Neural progenitor cell (in vitro differentiated cells): ENCODE results near the gene RAD51AP1. TPM values are rescaled to one million over a fixed set of nuclear protein-coding genes. Genes with fewer than 3 reads are reported as not detected.

Experiments
- DNase-seq: peaks from one replicate; pipeline ENCODE4 v3.0.0-alpha.2; 2016; ENCODE audit warnings: low spot score
- H2AFZ ChIP-seq: fragments of 200-600 bp; sonication (generic); replicated peaks from 2 replicates; pipeline ENCODE4 v1.6.1; 2016; ENCODE audit warnings: antibody characterized with exemption
- H3F3A ChIP-seq: fragments of 200-600 bp; sonication (generic); 2 replicates; pipeline ENCODE4 v1.6.1; 2016; ENCODE audit warnings: antibody characterized with exemption, low read depth
- H3K27ac ChIP-seq: fragments of 200-600 bp; sonication (generic); 2 replicates; pipeline ENCODE4 v1.5.1; 2016; ENCODE audit warnings: mild to moderate bottlenecking
- H3K27me3 ChIP-seq: fragments of 200-600 bp; sonication (generic); 2 replicates; pipeline ENCODE4 v1.6.1; 2016; ENCODE audit warnings: mild to moderate bottlenecking, moderate library complexity
- H3K36me3 ChIP-seq: fragments of 200-600 bp; sonication (generic); 2 replicates; pipeline ENCODE4 v1.5.1; 2016
- H3K4me1 ChIP-seq: fragments of 200-600 bp; sonication (generic); 2 replicates; pipeline ENCODE4 v1.6.1; 2016; ENCODE audit warnings: mixed run types
- H3K4me2 ChIP-seq: fragments of 200-600 bp; sonication (generic); 2 replicates; pipeline ENCODE4 v1.6.1; 2016
- H3K4me3 ChIP-seq: fragments of 200-600 bp; sonication (generic); 2 replicates; pipeline ENCODE4 v1.5.1; 2016
- H3K79me2 ChIP-seq: fragments of 200-600 bp; sonication (generic); 2 replicates; pipeline ENCODE4 v1.6.1; 2016; ENCODE audit warnings: low read depth
- H3K9ac ChIP-seq: fragments of 200-600 bp; sonication (generic); 2 replicates; pipeline ENCODE4 v1.6.1; 2016
- H3K9me3 ChIP-seq: fragments of 200-600 bp; sonication (generic); 2 replicates; pipeline ENCODE4 v1.5.1; 2016; ENCODE audit warnings: low read depth
- H4K20me1 ChIP-seq: fragments of 200-600 bp; sonication (generic); 2 replicates; pipeline ENCODE4 v1.6.1; 2016; ENCODE audit warnings: low read depth
- H3K27ac Mint-ChIP-seq: 3 replicates; pipeline ENCODE4 v1.8.0; 2021; ENCODE audit warnings: mixed read lengths
- H3K27me3 Mint-ChIP-seq: 2 replicates; pipeline ENCODE4 v1.8.0; 2022; ENCODE audit warnings: low read depth, mild to moderate bottlenecking, inconsistent platforms, moderate library complexity, mixed read lengths; ENCODE audit not compliant: insufficient read depth
- H3K36me3 Mint-ChIP-seq: 3 replicates; pipeline ENCODE4 v1.8.0; 2021; ENCODE audit warnings: mixed read lengths
- H3K4me1 Mint-ChIP-seq: 3 replicates; pipeline ENCODE4 v1.8.0; 2021; ENCODE audit warnings: mixed read lengths
- H3K4me3 Mint-ChIP-seq: 3 replicates; pipeline ENCODE4 v1.8.0; 2021; ENCODE audit warnings: mild to moderate bottlenecking, moderate library complexity, mixed read lengths
- H3K9me3 Mint-ChIP-seq: 3 replicates; pipeline ENCODE4 v1.8.0; 2020; ENCODE audit warnings: mixed read lengths
- CTCF ChIP-seq: fragments of 200-600 bp; sonication (generic); IDR thresholded peaks from 2 replicates; pipeline ENCODE4 v1.5.1; 2017; ENCODE audit warnings: antibody characterized with exemption, mild to moderate bottlenecking
- EZH2 ChIP-seq: fragments of 200-600 bp; sonication (generic); IDR thresholded peaks from 2 replicates; pipeline ENCODE4 v1.6.1; 2017; ENCODE audit warnings: antibody characterized with exemption, mild to moderate bottlenecking, moderate library complexity
- EZH2phosphoT487 ChIP-seq: fragments of 200-600 bp; sonication (generic); IDR thresholded peaks from 2 replicates; pipeline ENCODE4 v1.6.1; 2017; ENCODE audit warnings: antibody characterized with exemption
- total RNA-seq: library from RNA; depleted of rRNA; stranded (reverse); fragments of >200 nt; gene quantifications from 2 replicates; pipeline ENCODE4 v1.2.3, GENCODE V29; 2015; ENCODE audit warnings: low replicate concordance

RAD51AP1 gene
- total RNA-seq, 1 donor from 2014 or later: 189 TPM

- DNase-seq: no peak
- H3F3A ChIP-seq: no peaks in the 10 kb centered on the region
- no peaks in the 10 kb centered on the region for H3K9me3 ChIP-seq
- Mint-ChIP-seq H3K9me3 (no peaks in the 10 kb centered on the region), H3K4me1 (peaks cover 14% of the 10 kb centered on the region), H3K27me3 (peaks cover 2% of the 10 kb centered on the region), H3K4me3 (no peak overlapping the region), H3K36me3 (no peaks in the 10 kb centered on the region), H3K27ac (no peak overlapping the region)
- H3K27me3 ChIP-seq: peaks cover 17% of the 10 kb centered on the region
- no peak overlapping the region for H2AFZ ChIP-seq
- H3K79me2 ChIP-seq: no peaks in the 10 kb centered on the region
- H3K4me3 ChIP-seq: no peak overlapping the region
- H3K27ac ChIP-seq: no peak overlapping the region
- no peak for TF ChIP-seq EZH2phosphoT487
- TF ChIP-seq CTCF: no peak
- no peak for TF ChIP-seq EZH2
- H4K20me1 ChIP-seq: no peaks in the 10 kb centered on the region
- no peaks in the 10 kb centered on the region for H3K36me3 ChIP-seq
- H3K4me1 ChIP-seq: peaks cover 11% of the 10 kb centered on the region
- H3K4me2 ChIP-seq: no peak overlapping the region
- H3K9ac ChIP-seq: no peak overlapping the region
These were observed 28.6 kb downstream of the RAD51AP1 start for GRCh38 chr12:4567073-4567881.

GRCh38 chr12:4569261-4569660 is 30.6 kb downstream of the RAD51AP1 start:
- TF ChIP-seq EZH2: no peak
- no peak for TF ChIP-seq EZH2phosphoT487
- TF ChIP-seq CTCF: no peak
- H3K9me3 Mint-ChIP-seq: no peaks in the 10 kb centered on the region
- Histone ChIP-seq H4K20me1 (no peaks in the 10 kb centered on the region), H3K9ac (no peak overlapping the region), H3K79me2 (no peaks in the 10 kb centered on the region), H3K9me3 (no peaks in the 10 kb centered on the region), H3K36me3 (no peaks in the 10 kb centered on the region), H3K4me1 (peaks cover 8% of the 10 kb centered on the region), H3K4me2 (no peak overlapping the region), H3F3A (no peaks in the 10 kb centered on the region), H2AFZ (no peak overlapping the region), H3K27me3 (no peaks in the 10 kb centered on the region), H3K4me3 (no peak overlapping the region), H3K27ac (no peak overlapping the region)
- no peak overlapping the region for H3K27ac Mint-ChIP-seq
- H3K36me3 Mint-ChIP-seq: no peaks in the 10 kb centered on the region
- H3K27me3 Mint-ChIP-seq: peaks cover 2% of the 10 kb centered on the region
- no peaks in the 10 kb centered on the region for H3K4me1 Mint-ChIP-seq
- DNase-seq: no peak
- no peak overlapping the region for H3K4me3 Mint-ChIP-seq

GRCh38 chr12:4572680-4573079 is 34.0 kb downstream of the RAD51AP1 start:
- H3K36me3 ChIP-seq: no peaks in the 10 kb centered on the region
- no peaks in the 10 kb centered on the region for H3K79me2 ChIP-seq
- Mint-ChIP-seq H3K4me3 (no peak overlapping the region), H3K27ac (no peak overlapping the region), H3K27me3 (peaks cover 2% of the 10 kb centered on the region), H3K9me3 (no peaks in the 10 kb centered on the region), H3K36me3 (no peaks in the 10 kb centered on the region), H3K4me1 (no peaks in the 10 kb centered on the region)
- H3K4me2 ChIP-seq: no peak overlapping the region
- H3F3A ChIP-seq: no peaks in the 10 kb centered on the region
- DNase-seq: no peak
- TF ChIP-seq EZH2: no peak
- TF ChIP-seq EZH2phosphoT487: no peak
- H4K20me1 ChIP-seq: no peaks in the 10 kb centered on the region
- peaks cover 3% of the 10 kb centered on the region for H3K4me1 ChIP-seq
- no peak overlapping the region for H2AFZ ChIP-seq
- no peaks in the 10 kb centered on the region for H3K27me3 ChIP-seq
- H3K9ac ChIP-seq: no peak overlapping the region
- no peak overlapping the region for H3K4me3 ChIP-seq
- H3K27ac ChIP-seq: no peak overlapping the region
- no peaks in the 10 kb centered on the region for H3K9me3 ChIP-seq
